H1 (cell line): ENCODE data around the gene RAD51B. TPM values are rescaled to one million over a fixed set of nuclear protein-coding genes. Genes with fewer than 3 reads are reported as not detected.

Source experiments
- CTCF ChIA-PET: fragments of 300-600 bp; sonication (Branson Sonifier 250); formaldehyde crosslinking; loops from one replicate; lab custom pipeline; 2021; ENCODE audit not compliant: partially characterized antibody; lab: Charles Lee
- POLR2A ChIA-PET: fragments of 300-600 bp; sonication (Branson Sonifier 250); formaldehyde crosslinking; loops from one replicate; lab custom pipeline; 2021; ENCODE audit warnings: inconsistent platforms; ENCODE audit not compliant: partially characterized antibody; lab: Charles Lee
- DNase-seq, 2 experiments: peaks; one replicate each; pipeline versions ENCODE4 v3.0.0 to v3.0.0-alpha.2; 2010 to 2022; ENCODE audit warnings: low spot score in 2 of 2, low read depth in 1 of 2, mixed read lengths in 1 of 2
- FAIRE-seq: peaks from 2 replicates; lab custom pipeline; 2011; peaks lifted over from hg19 to GRCh38; lab: Jason Lieb, UNC
- H2AFZ ChIP-seq: 2 replicates; pipeline ENCODE4 v1.8.1; 2012; ENCODE audit warnings: low read length, inconsistent platforms
- H2AK5ac ChIP-seq: 2 replicates; pipeline ENCODE4 v1.6.1; 2013; ENCODE audit warnings: low read depth, low read length
- H2BK120ac ChIP-seq: replicated peaks from 2 replicates; pipeline ENCODE3; 2013; ENCODE audit warnings: low read depth, low read length, inconsistent platforms
- H2BK12ac ChIP-seq: 2 replicates; pipeline ENCODE4 v1.6.1; 2013; ENCODE audit warnings: low read depth, low read length
- H2BK15ac ChIP-seq: 2 replicates; pipeline ENCODE4 v1.6.1; 2013; ENCODE audit warnings: low read length
- H2BK20ac ChIP-seq: 2 replicates; pipeline ENCODE4 v1.6.1; 2013; ENCODE audit warnings: low read length
- H2BK5ac ChIP-seq: 2 replicates; pipeline ENCODE4 v1.6.1; 2013; ENCODE audit warnings: low read depth, low read length
- H3K14ac ChIP-seq: 2 replicates; pipeline ENCODE4 v1.6.1; 2013; ENCODE audit warnings: inconsistent platforms; ENCODE audit not compliant: insufficient read length
- H3K18ac ChIP-seq: 2 replicates; pipeline ENCODE4 v1.6.1; 2013; ENCODE audit warnings: low read length; ENCODE audit errors: extremely low read depth
- H3K23ac ChIP-seq: 2 replicates; pipeline ENCODE4 v1.6.1; 2013; ENCODE audit warnings: inconsistent platforms; ENCODE audit not compliant: insufficient read length
- H3K23me2 ChIP-seq: 2 replicates; pipeline ENCODE4 v1.6.1; 2013; ENCODE audit warnings: low read depth, low read length
- H3K27ac ChIP-seq: 2 replicates; pipeline ENCODE4 v1.6.1; 2011; ENCODE audit warnings: low read depth, low read length, inconsistent platforms
- H3K27me3 ChIP-seq, 4 experiments: replicated peaks in 1 of 4; 1 replicate in 1 of 4; 2 replicates in 3 of 4; pipeline versions ENCODE4 v1.6.1 to v1.8.1; 2011 to 2013; ENCODE audit warnings: low read length in 3 of 4, mild to moderate bottlenecking in 3 of 4, inconsistent platforms in 2 of 4, mixed read lengths in 2 of 4, moderate library complexity in 1 of 4; ENCODE audit not compliant: control insufficient read depth in 3 of 4, insufficient read depth in 3 of 4; ENCODE audit errors: extremely low read depth in 1 of 4
- H3K36me3 ChIP-seq, 4 experiments: 2 replicates each; pipeline versions ENCODE4 v1.6.1 to v1.8.1; 2011 to 2013; ENCODE audit warnings: mild to moderate bottlenecking in 4 of 4, low read length in 3 of 4, moderate library complexity in 2 of 4, control low read depth in 1 of 4, inconsistent platforms in 1 of 4; ENCODE audit not compliant: insufficient read depth in 4 of 4, control insufficient read depth in 2 of 4
- H3K4ac ChIP-seq: replicated peaks from 2 replicates; pipeline ENCODE3; 2013; ENCODE audit warnings: low read length, low read depth, mixed read lengths, inconsistent platforms; ENCODE audit not compliant: insufficient read length
- H3K4me1 ChIP-seq, 4 experiments: replicated peaks in 1 of 4; 1 replicate in 1 of 4; 2 replicates in 3 of 4; pipeline versions ENCODE4 v1.6.1 to v1.8.1; 2011 to 2013; ENCODE audit warnings: low read length in 3 of 4, inconsistent platforms in 2 of 4, mixed read lengths in 1 of 4; ENCODE audit not compliant: insufficient read depth in 4 of 4, control insufficient read depth in 3 of 4
- H3K4me2 ChIP-seq, 2 experiments: 2 replicates each; pipeline versions ENCODE4 v1.6.1 to v1.8.1; 2011 to 2013; ENCODE audit warnings: low read depth in 2 of 2, low read length in 2 of 2, control low read depth in 1 of 2, inconsistent platforms in 1 of 2, mild to moderate bottlenecking in 1 of 2; ENCODE audit not compliant: insufficient read depth in 1 of 2
- H3K4me3 ChIP-seq, 4 experiments: fragments of 200-600, 300-600 bp in 1 of 4; sonication (generic), shearing (Covaris generic), sonication (Bioruptor Twin) in 1 of 4; 2 replicates each; pipeline versions ENCODE4 v1.5.1 to v1.8.1; 2011 to 2016; ENCODE audit warnings: low read length in 4 of 4, low read depth in 3 of 4, control low read depth in 2 of 4, inconsistent platforms in 2 of 4, mild to moderate bottlenecking in 2 of 4, mixed read lengths in 1 of 4, moderate library complexity in 1 of 4; ENCODE audit not compliant: insufficient read depth in 2 of 4; ENCODE audit errors: extremely low read depth in 1 of 4
- H3K56ac ChIP-seq: replicated peaks from 2 replicates; pipeline ENCODE3; 2013; ENCODE audit warnings: low read depth, mild to moderate bottlenecking, mixed read lengths, low read length, inconsistent platforms; ENCODE audit not compliant: insufficient read length
- H3K79me1 ChIP-seq: 2 replicates; pipeline ENCODE4 v1.6.1; 2013; ENCODE audit warnings: low read depth, low read length, control low read depth
- H3K79me2 ChIP-seq, 2 experiments: 2 replicates each; pipeline versions ENCODE4 v1.6.1 to v1.8.1; 2012 to 2013; ENCODE audit warnings: low read length in 2 of 2, mild to moderate bottlenecking in 2 of 2, inconsistent platforms in 1 of 2; ENCODE audit not compliant: insufficient read depth in 2 of 2, control insufficient read depth in 1 of 2
- H3K9ac ChIP-seq, 4 experiments: replicated peaks in 1 of 4; 1 replicate in 1 of 4; 2 replicates in 3 of 4; pipeline versions ENCODE4 v1.6.1 to v1.8.1; 2011 to 2013; ENCODE audit warnings: low read depth in 3 of 4, low read length in 3 of 4, control low read depth in 2 of 4, mild to moderate bottlenecking in 2 of 4, moderate library complexity in 2 of 4, inconsistent platforms in 1 of 4; ENCODE audit errors: extremely low read depth in 1 of 4
- H3K9me3 ChIP-seq, 2 experiments: 2 replicates each; pipeline versions ENCODE4 v1.6.1 to v1.8.1; 2012 to 2013; ENCODE audit warnings: mild to moderate bottlenecking in 2 of 2, moderate library complexity in 2 of 2, control low read depth in 1 of 2, inconsistent platforms in 1 of 2, low read depth in 1 of 2, low read length in 1 of 2, mixed read lengths in 1 of 2; ENCODE audit not compliant: insufficient read depth in 2 of 2
- H4K20me1 ChIP-seq, 2 experiments: replicated peaks in 1 of 2; 2 replicates each; pipeline versions ENCODE3 to v1.8.1; 2011 to 2013; ENCODE audit warnings: inconsistent platforms in 2 of 2, low read length in 2 of 2, mild to moderate bottlenecking in 1 of 2; ENCODE audit not compliant: insufficient read depth in 2 of 2, control insufficient read depth in 1 of 2
- H4K5ac ChIP-seq: 2 replicates; pipeline ENCODE4 v1.6.1; 2013; ENCODE audit warnings: low read length, low read depth, mixed read lengths, inconsistent platforms; ENCODE audit not compliant: insufficient read length
- H4K8ac ChIP-seq: 2 replicates; pipeline ENCODE4 v1.8.0; 2013; ENCODE audit warnings: mild to moderate bottlenecking, moderate library complexity, low read length, inconsistent platforms; ENCODE audit not compliant: insufficient read depth; ENCODE audit errors: extremely low read depth
- H4K91ac ChIP-seq: replicated peaks from 2 replicates; pipeline ENCODE3; 2013; ENCODE audit warnings: low read length, mixed read lengths, inconsistent platforms; ENCODE audit not compliant: insufficient read length
- BACH1 ChIP-seq: IDR thresholded peaks from 2 replicates; pipeline ENCODE4 v1.6.1; 2012; ENCODE audit warnings: low read length, improper control_type of control experiment
- CEBPB ChIP-seq: IDR thresholded peaks from 2 replicates; pipeline ENCODE4 v1.6.1; 2012; ENCODE audit warnings: low read depth, low read length
- TEAD4 ChIP-seq: IDR thresholded peaks from 2 replicates; pipeline ENCODE4 v1.6.1; 2012; ENCODE audit warnings: low read depth, low read length, inconsistent platforms, mixed read lengths
- WGBS, 2 experiments: shearing (Covaris generic) in 1 of 2; methylation state at CpG; one replicate each; pipeline versions ENCODE4 v1.1.6 to v1.1.7; 2013 to 2015; ENCODE audit warnings: low lambda C conversion rate in 2 of 2, mixed read lengths in 2 of 2, inconsistent platforms in 1 of 2, low coverage in 1 of 2, missing lambda C conversion rate in 1 of 2; ENCODE audit not compliant: insufficient replicate concordance in 2 of 2, insufficient coverage in 1 of 2, insufficient read length in 1 of 2; ENCODE audit errors: extremely low coverage in 1 of 2, missing lambda C conversion rate in 1 of 2; 5-methylcytosine and 5-hydroxymethylcytosine counted together
- polyA plus RNA-seq, 7 experiments: library from polyadenylated mRNA; depleted of rRNA in 3 of 7; stranded (reverse) in 5 of 7; unstranded in 2 of 7; fragments of >200 nt in 5 of 7; fragments of 200-250 nt in 2 of 7; gene quantifications; 1 replicate in 5 of 7; 2 replicates in 1 of 7; 4 replicates in 1 of 7; pipeline versions ENCODE4 v1.2.1 to v1.2.3, GENCODE V29; 2011 to 2013; ENCODE audit warnings: missing spikeins in 2 of 7, mixed read lengths in 2 of 7
- total RNA-seq: library from RNA; stranded (reverse); fragmentation: NEBNext Ultra II Directional; extraction: Animal tissue kit (Norgen Biotek cat#: 25700); gene quantifications from 2 replicates; pipeline ENCODE4 v1.2.1, GENCODE V29; 2021

RAD51B gene
- total and polyA plus RNA-seq, 2 of the 8 experiments (the other 6 are each of a cell fraction or from before 2014, with no cell fraction given) = 3.9 to 14.9 TPM

DNA sequence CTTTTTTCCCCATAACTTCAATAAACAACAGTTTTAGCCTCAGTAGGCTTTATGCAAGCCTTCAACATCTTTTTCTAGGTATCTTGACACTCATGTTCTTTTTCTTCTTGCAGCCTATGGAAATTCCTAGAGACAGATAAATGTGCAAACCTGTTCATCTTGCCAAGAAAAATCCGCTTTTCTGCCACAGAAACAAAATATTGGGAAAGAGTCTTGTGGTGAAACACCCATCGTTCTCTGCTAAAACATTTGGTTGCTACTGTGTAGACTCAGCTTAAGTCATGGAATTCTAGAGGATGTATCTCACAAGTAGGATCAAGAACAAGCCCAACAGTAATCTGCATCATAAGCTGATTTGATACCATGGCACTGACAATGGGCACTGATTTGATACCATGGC is 677.4 kb downstream of the RAD51B start:
- Histone ChIP-seq H2BK15ac (no peak overlapping the region), H3K36me3 (no peaks in the 10 kb centered on the region), H2BK5ac (no peak overlapping the region), H3K9ac (no peak overlapping the region), H3K18ac (no peak overlapping the region), H3K9me3 (no peaks in the 10 kb centered on the region), H2BK20ac (no peak overlapping the region), H3K56ac (no peak overlapping the region), H3K79me1 (no peaks in the 10 kb centered on the region), H4K91ac (no peak overlapping the region), H2BK120ac (no peak overlapping the region), H3K23ac (no peak overlapping the region), H3K14ac (no peak overlapping the region), H4K20me1 (no peaks in the 10 kb centered on the region), H4K8ac (no peak overlapping the region), H3K4me2 (no peak overlapping the region), H3K27ac (no peak overlapping the region), H3K79me2 (no peaks in the 10 kb centered on the region), H3K4me3 (no peak overlapping the region), H2AFZ (no peak overlapping the region), H3K27me3 (no peaks in the 10 kb centered on the region), H4K5ac (no peak overlapping the region), H3K4ac (no peak overlapping the region), H3K4me1 (peaks cover 2 to 10% (median 7%) of the 10 kb centered on the region in 4 experiments; a peak in 5 of 7 replicates), H3K23me2 (no peaks in the 10 kb centered on the region), H2BK12ac (no peak overlapping the region), H2AK5ac (no peak overlapping the region)
- no peak for FAIRE-seq
- WGBS, 2 experiments = 97% methylated on average over 2 of the region's 2 CpGs; no CpG with 5 or more reads in 1 of the 2 experiments
- ChIA-PET CTCF (no interaction called here), POLR2A (no interaction called here)
- TF ChIP-seq CEBPB (no peak), BACH1 (no peak), TEAD4 (no peak)
- no peak for DNase-seq
